Stimulated activated CD4-positive, alpha-beta T cell treated with anti-CD3 and anti-CD28 coated beads, Interleukin-15, amount 100 ng/mL, for 24 hours (primary cell): Measurements from ENCODE around the gene PIP4K2B.

ENCODE experiments used
- DNase-seq: peaks from one replicate; pipeline ENCODE4 v3.0.0-alpha.2; 2020

The PIP4K2B gene

GRCh38 chr17:38777641-38778250, 21.6 kb downstream of the PIP4K2B start:
- no peak for DNase-seq

- no peak for DNase-seq
Observed at GRCh38 chr17:38773258-38773657, 26.1 kb downstream of the PIP4K2B start.

- DNase-seq, result no peak
Observed at GRCh38 chr17:38768417-38768816, 30.9 kb downstream of the PIP4K2B start.

DNA sequence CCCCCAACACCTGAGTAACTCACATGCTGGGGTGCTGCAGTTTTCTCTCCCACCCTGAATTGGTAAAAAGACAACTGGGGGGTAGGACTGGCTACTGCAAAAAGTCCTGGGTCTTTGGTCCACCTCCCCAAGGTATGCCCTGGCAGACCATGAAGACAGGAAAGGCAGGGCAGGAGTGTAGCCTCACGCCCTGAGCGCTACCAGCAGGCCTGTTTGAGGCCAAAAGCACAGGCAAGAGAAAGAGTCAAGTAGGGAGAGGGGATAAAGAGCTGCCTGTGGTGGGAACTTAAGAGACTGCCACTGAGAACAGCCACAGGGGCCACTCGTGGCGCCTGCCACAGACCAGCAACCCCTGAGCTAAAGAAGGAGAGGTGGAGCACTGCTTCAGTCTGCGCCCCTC, 33.0 kb downstream of the PIP4K2B start:
- no peak for DNase-seq

GRCh38 chr17:38762231-38762630, 37.1 kb downstream of the PIP4K2B start:
- no peak for DNase-seq

DNA sequence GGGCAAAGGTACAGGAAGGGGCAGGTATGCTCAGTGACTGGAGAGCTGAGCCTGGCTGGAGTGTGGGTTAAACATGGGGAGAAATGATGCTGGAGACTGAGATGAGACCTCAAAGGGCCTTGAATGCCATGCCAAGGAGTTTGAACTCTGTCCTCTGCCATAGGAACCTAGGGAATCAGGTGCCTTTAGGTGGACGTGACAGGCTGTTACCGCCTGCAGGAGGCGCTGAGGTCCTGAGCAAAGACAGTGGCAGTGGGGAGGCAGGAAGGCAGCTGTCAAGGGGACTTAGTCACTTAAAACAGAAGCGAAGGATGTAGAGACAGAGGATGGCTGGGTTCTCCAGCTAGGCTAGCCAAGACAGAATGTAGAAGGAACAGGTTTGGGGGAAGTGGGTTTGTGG, 37.7 kb downstream of the PIP4K2B start:
- DNase-seq, result peak; percentile 31

GRCh38 chr17:38753071-38753506, 46.3 kb downstream of the PIP4K2B start:
- DNase-seq, result no peak

- peak; percentile 99 for DNase-seq
Observed at GRCh38 chr17:38752308-38753070, 46.9 kb downstream of the PIP4K2B start, which contains the start of gene PSMB3. PSMB3 (plus strand) TSS chr17:38752741; CDS start chr17:38752827, 86 bp downstream.

DNA sequence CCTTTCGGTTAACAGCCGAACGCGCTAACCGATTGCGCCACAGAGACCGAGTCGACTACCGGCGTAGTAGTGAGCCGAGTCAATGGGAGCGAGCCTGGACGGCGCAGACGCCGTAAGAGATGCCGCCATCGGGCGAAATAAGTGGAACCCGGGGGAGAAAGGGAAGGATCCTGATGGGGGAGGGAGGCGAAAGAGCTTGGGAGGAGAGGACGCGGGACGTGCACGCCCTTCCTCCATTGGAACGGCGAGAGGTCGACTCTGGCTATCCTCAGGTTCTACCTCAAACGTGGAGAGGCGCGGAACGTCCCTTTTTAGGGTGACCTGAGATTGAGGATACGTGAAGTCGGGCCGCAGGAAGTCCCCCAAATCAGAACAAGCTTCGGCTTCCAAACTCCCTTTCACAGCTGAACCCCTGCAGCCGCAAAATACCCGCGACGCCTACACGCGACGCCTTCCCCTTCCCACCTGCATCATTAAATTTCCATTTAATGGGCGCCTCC, 47.5 kb downstream of the PIP4K2B start:
- peak; percentile 86 for DNase-seq

- no peak for DNase-seq
Observed at GRCh38 chr17:38751144-38751807, 48.1 kb downstream of the PIP4K2B start.

DNA sequence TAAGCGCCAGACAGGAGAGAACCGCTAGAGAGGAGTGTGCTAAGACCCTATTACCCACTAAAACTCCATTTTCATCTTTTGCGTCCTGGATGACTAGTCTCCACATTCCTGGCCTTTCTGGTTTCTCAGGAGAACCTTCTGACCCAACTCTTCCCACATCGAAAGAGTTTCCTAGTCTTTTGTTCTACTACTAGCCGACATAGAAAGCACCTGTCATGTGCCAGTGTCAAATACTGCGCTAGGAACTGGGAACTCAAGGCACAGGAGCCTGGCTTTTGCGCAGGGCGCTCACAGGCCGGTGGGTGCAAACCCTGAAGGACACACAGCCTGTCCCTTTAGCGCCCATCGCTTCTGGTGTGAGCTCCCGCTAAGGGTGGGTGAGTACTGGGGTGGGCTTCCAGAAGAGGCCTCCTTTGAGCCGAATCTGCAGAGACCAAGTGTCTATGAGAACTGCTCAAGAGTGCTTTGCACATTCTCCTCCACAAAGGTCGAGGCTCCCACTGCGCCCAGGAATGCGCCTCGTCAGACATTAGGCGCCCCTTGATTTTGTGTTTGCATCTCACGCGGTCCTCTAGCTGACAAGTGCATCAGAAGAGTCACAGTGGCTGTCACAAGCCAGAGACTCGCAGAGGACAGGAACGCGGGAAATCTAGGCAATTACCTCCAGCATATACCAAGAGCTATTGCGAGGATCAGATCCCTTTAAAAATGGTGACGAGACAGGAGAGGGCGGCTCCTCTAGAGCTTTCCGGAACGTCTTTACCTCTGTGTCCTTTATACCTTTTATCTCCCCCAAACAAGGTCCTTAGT, 48.8 kb downstream of the PIP4K2B start:
- peak; percentile 27 for DNase-seq

DNA sequence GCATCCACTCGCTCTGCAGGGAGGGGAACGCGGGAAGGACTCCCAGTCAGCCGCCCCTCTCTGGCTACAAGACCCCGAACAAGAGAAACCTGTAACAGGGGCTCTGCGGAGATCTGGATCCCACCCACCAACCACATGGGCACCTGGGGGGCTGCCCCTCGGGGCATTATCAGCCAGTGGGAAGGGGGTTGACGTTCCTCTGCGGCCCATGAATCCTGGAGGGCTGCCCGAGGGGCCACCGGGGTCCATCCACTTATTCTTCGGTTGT, 49.4 kb downstream of the PIP4K2B start:
- DNase-seq, result no peak

DNA sequence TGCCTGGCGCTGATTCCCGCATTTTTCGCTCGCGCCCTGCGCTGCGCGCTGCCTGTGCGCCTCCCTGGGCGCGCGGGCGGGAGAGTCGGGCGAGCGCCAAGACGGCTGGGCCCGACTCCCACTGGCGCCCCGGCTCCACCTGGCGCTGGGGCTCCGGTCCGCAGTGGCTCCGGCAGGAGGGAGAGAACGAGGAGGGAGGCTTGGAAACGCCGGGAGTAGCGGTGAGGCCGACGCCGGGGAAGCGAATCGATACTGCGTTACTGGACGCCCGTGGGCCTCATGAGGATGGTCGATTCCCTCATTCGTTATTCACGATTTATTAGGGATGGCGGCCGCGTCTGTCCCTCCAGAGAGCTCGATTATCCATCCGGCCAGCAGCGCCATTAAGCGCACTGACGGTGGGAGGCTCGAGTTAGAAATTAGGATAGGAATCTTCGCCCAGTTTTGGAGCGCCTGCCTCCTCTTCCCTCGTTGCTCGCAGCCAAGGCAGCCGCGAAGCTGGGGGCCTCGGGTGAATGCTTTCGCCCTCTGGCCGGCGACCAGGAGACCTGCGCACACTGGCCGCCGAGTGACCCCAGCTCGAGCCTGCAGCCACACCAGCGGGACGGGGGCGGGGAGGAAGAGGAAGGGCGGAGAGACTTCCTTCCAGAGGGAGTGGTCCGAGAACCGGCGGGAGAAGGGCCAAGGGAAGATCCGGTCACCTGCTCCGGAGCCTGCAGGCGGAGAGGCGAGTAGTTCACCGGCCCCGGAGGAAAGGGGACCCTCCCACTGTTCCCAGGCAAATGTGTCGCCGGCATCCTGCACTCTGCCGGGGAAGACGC, 49.9 kb downstream of the PIP4K2B start:
- peak; percentile 32 for DNase-seq

DNA sequence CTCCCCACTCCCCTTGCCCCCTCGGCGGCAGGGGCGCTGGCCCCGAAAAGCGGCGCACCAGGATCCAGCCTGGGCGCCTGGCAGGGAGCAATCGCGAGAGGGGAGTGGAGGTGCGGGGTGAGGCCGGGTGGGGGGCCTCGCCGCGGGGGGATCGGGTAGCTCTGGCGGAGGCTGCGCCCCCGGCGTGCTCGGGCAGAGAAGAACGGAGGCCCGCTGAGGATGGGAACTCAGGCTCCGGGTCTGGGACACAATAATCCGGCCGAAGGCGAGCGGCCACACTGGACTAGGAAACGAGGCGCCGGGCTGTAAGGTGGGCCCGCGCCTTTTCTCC, 50.5 kb downstream of the PIP4K2B start:
- no peak for DNase-seq

- peak; percentile 51 for DNase-seq
Observed at GRCh38 chr17:38748149-38748891, 51.0 kb downstream of the PIP4K2B start, which contains the start of gene PCGF2. PCGF2 (minus strand) TSS chr17:38748336; CDS start chr17:38740402, 7,934 bp downstream.

DNA sequence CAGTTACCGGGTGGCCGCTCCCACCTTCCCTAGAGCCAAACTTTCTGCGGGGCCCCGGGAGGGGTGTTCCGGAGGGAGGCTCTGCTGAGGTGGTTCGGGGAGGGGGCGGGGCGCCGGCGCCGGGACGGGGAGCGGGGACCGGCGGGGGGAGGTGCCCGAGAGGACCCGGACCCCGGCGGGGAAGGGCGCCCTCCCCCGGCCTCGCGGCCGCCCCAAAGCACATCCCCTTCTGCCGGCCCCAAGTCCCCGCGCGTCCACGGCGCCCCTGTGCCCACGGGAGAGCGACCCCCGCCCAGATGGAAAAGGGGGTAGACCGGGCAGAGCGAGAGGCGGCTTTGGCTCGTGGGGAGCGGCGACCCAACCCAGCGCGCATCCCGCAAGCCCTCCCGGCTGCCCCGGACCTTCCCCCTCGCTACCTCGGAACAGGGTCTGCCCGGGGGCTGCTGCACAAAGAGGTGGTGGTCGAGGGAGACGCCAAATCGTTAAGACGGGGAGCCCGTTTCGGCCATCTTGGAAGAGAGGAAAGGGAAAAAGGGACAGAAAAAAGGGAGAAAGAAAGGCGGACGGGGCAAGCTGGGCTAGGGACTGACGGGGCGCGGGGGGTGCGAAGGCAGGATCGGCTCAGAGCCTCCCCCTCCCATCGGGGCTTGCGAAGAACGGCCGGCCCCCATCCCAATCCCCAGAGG, 51.8 kb downstream of the PIP4K2B start:
- peak; percentile 45 for DNase-seq

- DNase-seq, result no peak
Observed at GRCh38 chr17:38746849-38747462, 52.4 kb downstream of the PIP4K2B start.

DNA sequence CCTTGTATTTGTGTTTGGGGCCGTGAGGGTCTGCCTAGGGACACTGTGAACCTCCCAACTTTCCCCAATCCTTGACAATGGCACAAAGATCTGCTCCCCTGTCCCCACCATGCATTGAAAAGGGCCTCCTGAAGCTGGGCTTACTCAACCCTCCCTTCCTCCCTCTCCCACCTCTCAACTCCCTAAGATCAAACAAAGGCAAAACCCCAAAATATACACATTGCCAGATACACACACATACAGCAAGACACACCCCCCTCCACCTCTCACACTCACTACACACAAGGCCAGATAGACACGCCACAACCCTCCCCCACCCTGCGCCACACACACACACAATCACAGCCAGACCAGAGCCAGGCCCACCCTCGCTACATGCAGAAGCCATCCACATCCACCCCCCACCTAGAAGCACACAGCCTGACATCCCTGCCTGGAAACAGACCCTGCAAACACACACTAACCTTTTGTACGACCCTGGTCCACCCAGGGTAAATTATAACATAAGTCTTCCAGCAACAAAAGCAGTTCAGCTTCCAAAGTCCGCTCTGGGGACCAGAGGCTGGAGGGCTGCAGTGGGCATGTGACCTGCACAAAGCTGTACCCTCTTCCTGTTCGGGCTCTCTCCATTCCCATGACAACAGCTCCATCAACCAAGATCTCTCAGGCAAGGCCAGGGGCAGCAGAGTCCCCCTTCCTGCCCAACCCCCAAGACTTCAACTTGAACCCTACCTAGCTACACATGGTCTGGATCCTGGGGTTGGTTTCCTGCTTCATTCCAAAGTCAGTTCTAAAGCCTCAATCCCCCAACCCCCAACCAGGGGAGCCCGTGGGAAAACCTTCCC, 53.1 kb downstream of the PIP4K2B start:
- no peak for DNase-seq

GRCh38 chr17:38745545-38745944, 53.8 kb downstream of the PIP4K2B start:
- DNase-seq, result no peak
